Transverse colon (tissue), 4 donors: Measurements from ENCODE around the gene NFIA. TPM values are rescaled to one million over a fixed set of nuclear protein-coding genes. Genes with fewer than 3 reads are reported as not detected.

Source experiments
- DNase-seq: peaks from one replicate; pipeline ENCODE4 v3.0.0-alpha.2; 2019
- H3K27ac ChIP-seq, 4 donors: fragments of 200-600 bp; sonication (generic); 2 replicates each; pipeline ENCODE4 v1.5.1; 2016 to 2018; ENCODE audit warnings: inconsistent platforms in 4 of 4
- H3K27me3 ChIP-seq: fragments of 200-600 bp; sonication (generic); 2 replicates; pipeline ENCODE4 v1.5.1; 2017; ENCODE audit warnings: inconsistent platforms
- H3K36me3 ChIP-seq, 4 donors: fragments of 200-600 bp; sonication (generic); 2 replicates each; pipeline ENCODE4 v1.5.1; 2017 to 2019; ENCODE audit warnings: inconsistent platforms in 4 of 4
- H3K4me1 ChIP-seq, 4 donors: fragments of 200-600 bp; sonication (generic); 2 replicates each; pipeline ENCODE4 v1.5.1; 2017 to 2020; ENCODE audit warnings: inconsistent platforms in 4 of 4
- H3K4me3 ChIP-seq, 4 donors: fragments of 200-600 bp; sonication (generic); 1 replicate in 1 of 4; 2 replicates in 3 of 4; pipeline versions ENCODE4 v1.5.1 to v1.6.1; 2017 to 2019; ENCODE audit warnings: inconsistent platforms in 4 of 4
- H3K9me3 ChIP-seq, 2 donors: fragments of 200-600 bp; sonication (generic); 2 replicates each; pipeline ENCODE4 v1.5.1; 2017 to 2019; ENCODE audit warnings: inconsistent platforms in 2 of 2
- CTCF ChIP-seq, 5 experiments: fragments of 200-600 bp in 3 of 5; fragments of 450-650 bp in 2 of 5; sonication (generic) in 3 of 5; IDR thresholded peaks; 1 replicate in 2 of 5; 2 replicates in 3 of 5; pipeline ENCODE4 v1.5.1; 2016 to 2017; ENCODE audit warnings: antibody characterized with exemption in 5 of 5, inconsistent platforms in 3 of 5, mild to moderate bottlenecking in 2 of 5, moderate library complexity in 1 of 5
- EP300 ChIP-seq: sonication (generic); formaldehyde crosslinking; IDR thresholded peaks from one replicate; pipeline ENCODE4 v1.6.1; 2017; ENCODE audit warnings: antibody characterized with exemption, low read depth
- POLR2A ChIP-seq: fragments of 450-650 bp; IDR thresholded peaks from one replicate; pipeline ENCODE4 v1.6.1; 2016; ENCODE audit warnings: antibody characterized with exemption, mild to moderate bottlenecking, moderate library complexity
- POLR2AphosphoS5 ChIP-seq, 3 donors: sonication (generic); formaldehyde crosslinking; IDR thresholded peaks; one replicate each; pipeline ENCODE4 v1.6.1; 2016; ENCODE audit warnings: antibody characterized with exemption in 3 of 3
- WGBS, 2 donors: methylation state at CpG; one replicate each; pipeline ENCODE4 v1.1.5; 2018; ENCODE audit warnings: low coverage in 1 of 2; 5-methylcytosine and 5-hydroxymethylcytosine counted together
- in situ Hi-C, 4 donors: fragments of 200-750 bp; cut with MboI; loops; one replicate each; pipeline versions ENCODE4 v1.15.0 to v1.15.1; 2017; ENCODE audit warnings: low sequenced_read_pairs in 3 of 4, low pct_ligation_motif_present in 1 of 4, low pct_unique_long_range_greater_than_20kb in 1 of 4
- intact Hi-C: fragments of 100-400 bp; cut with DNase I; formaldehyde crosslinking; loops from one replicate; pipeline ENCODE4 v1.15.1; 2023; ENCODE audit warnings: low total_unique reads
- total RNA-seq, 4 donors: library from RNA; depleted of rRNA; stranded (reverse); fragments of >200 nt; gene quantifications; one replicate each; pipeline ENCODE4 v1.1.0, GENCODE V29; 2016

NFIA gene
- total RNA-seq, 4 donors from 2014 or later, result 17.3 to 37.2 (median 29.8) TPM

GRCh38 chr1:61442544-61442943 is 360.2 kb downstream of the NFIA start:
- DNase-seq, result no peak
- no peak for TF ChIP-seq POLR2AphosphoS5 (IDR thresholded peaks at IDR 0.05)
- in situ Hi-C loops, result loop anchor here in 3 of 4 donors (10.0 to 25.0 kb wide), 2 partner anchors 388 to 405 kb away; no protein-coding TSS in a partner anchor
- no peak overlapping the region for H3K4me3 ChIP-seq
- H3K36me3 ChIP-seq, result no peaks in the 10 kb centered on the region
- no peaks in the 10 kb centered on the region for H3K27me3 ChIP-seq
- WGBS, 2 donors, result 89 to 100% methylated on average over 2 of the region's 2 CpGs
- intact Hi-C loops, result loop anchor here (10.0 kb wide), 1 partner anchor 468 kb away; no protein-coding TSS in a partner anchor
- no peaks in the 10 kb centered on the region for H3K9me3 ChIP-seq
- no peak overlapping the region for H3K27ac ChIP-seq
- H3K4me1 ChIP-seq, result peaks cover 19 to 48% (median 32%) of the 10 kb centered on the region in 4 donors

- intact Hi-C loops (loop anchor here (10.0 kb wide), 1 partner anchor 469 kb away; no protein-coding TSS in a partner anchor), in situ Hi-C loops (loop anchor here in 3 of 4 donors (10.0 to 25.0 kb wide), 2 partner anchors 389 to 407 kb away; no protein-coding TSS in a partner anchor)
- H3K4me1 ChIP-seq, result peaks cover 19 to 53% (median 36%) of the 10 kb centered on the region in 4 donors
- no peaks in the 10 kb centered on the region for H3K27me3 ChIP-seq
- H3K9me3 ChIP-seq, result no peaks in the 10 kb centered on the region
- DNase-seq, result peak; percentile 37
- H3K27ac ChIP-seq, result peak overlapping the region; percentile 58 to 74 (median 73)
- no peak for TF ChIP-seq CTCF (IDR thresholded peaks at IDR 0.05)
- no peak for TF ChIP-seq POLR2AphosphoS5 (IDR thresholded peaks at IDR 0.05)
- no peak for TF ChIP-seq EP300
- no peak for TF ChIP-seq POLR2A
- WGBS, 2 donors, result 20 to 22% methylated on average over 5 of the region's 5 CpGs
- no peaks in the 10 kb centered on the region for H3K36me3 ChIP-seq
- no peak overlapping the region for H3K4me3 ChIP-seq
Observed at GRCh38 chr1:61444288-61444687, 361.9 kb downstream of the NFIA start.

- intact Hi-C loops, result loop anchor here (10.0 kb wide), 1 partner anchor 471 kb away; no protein-coding TSS in a partner anchor
Observed at GRCh38 chr1:61445269-61445825, 363.0 kb downstream of the NFIA start.

GRCh38 chr1:61446531-61446991 is 364.2 kb downstream of the NFIA start:
- WGBS, 2 donors, result 77 to 78% methylated on average over 7 of the region's 7 CpGs
- in situ Hi-C loops, result loop anchor here in 3 of 4 donors (10.0 to 25.0 kb wide), 2 partner anchors 392 to 409 kb away; no protein-coding TSS in a partner anchor
- Histone ChIP-seq H3K4me3 (no peak overlapping the region), H3K36me3 (no peaks in the 10 kb centered on the region), H3K27ac (peak overlapping the region; percentile 43 to 74 (median 73)), H3K4me1 (peaks cover 34 to 76% (median 58%) of the 10 kb centered on the region in 4 donors), H3K27me3 (no peaks in the 10 kb centered on the region), H3K9me3 (no peaks in the 10 kb centered on the region)
- no peak for TF ChIP-seq EP300
- TF ChIP-seq POLR2A, result no peak
- no peak for TF ChIP-seq CTCF (IDR thresholded peaks at IDR 0.05)
- TF ChIP-seq POLR2AphosphoS5 (IDR thresholded peaks at IDR 0.05), result no peak
- no peak for DNase-seq
- intact Hi-C loops, result loop anchor here (10.0 kb wide), 1 partner anchor 472 kb away; no protein-coding TSS in a partner anchor

More at GRCh38 chr1:61445269-61445825, 363.0 kb downstream of the NFIA start:
- TF ChIP-seq POLR2A (no peak), CTCF (IDR thresholded peaks at IDR 0.05) (no peak), EP300 (no peak), POLR2AphosphoS5 (IDR thresholded peaks at IDR 0.05) (no peak)
- no peak for DNase-seq
- WGBS, 2 donors, result 62 to 63% methylated on average over 8 of the region's 8 CpGs
- H3K27ac ChIP-seq, result peak overlapping the region; percentile 58 to 74 (median 73)
- H3K27me3 ChIP-seq, result no peaks in the 10 kb centered on the region
- no peak overlapping the region for H3K4me3 ChIP-seq
- in situ Hi-C loops, result loop anchor here in 3 of 4 donors (10.0 to 25.0 kb wide), 2 partner anchors 391 to 408 kb away; no protein-coding TSS in a partner anchor
- H3K4me1 ChIP-seq, result peaks cover 22 to 64% (median 46%) of the 10 kb centered on the region in 4 donors
- H3K9me3 ChIP-seq, result no peaks in the 10 kb centered on the region
- no peaks in the 10 kb centered on the region for H3K36me3 ChIP-seq
